Left lung (tissue), 10 donors: ENCODE measurements around the gene A3GALT2. TPM values are rescaled to one million over a fixed set of nuclear protein-coding genes. Genes with fewer than 3 reads are reported as not detected.

ENCODE experiments used
- ATAC-seq: fragments of 200-7000 bp; cut with Tn5 transposase; one replicate; pipeline ENCODE4 v1.9.1; 2020; ENCODE audit warnings: moderate library complexity
- DNase-seq, 4 donors: peaks; one replicate each; pipeline ENCODE4 v3.0.0-alpha.2; 2013 to 2020
- H3K27ac ChIP-seq, 2 donors: fragments of 200-600 bp; sonication (generic) in 1 of 2; one replicate each; pipeline versions ENCODE4 v1.5.0 to v1.8.0; 2020 to 2021
- H3K27me3 ChIP-seq, 2 donors: fragments of 200-600 bp; sonication (generic) in 1 of 2; one replicate each; pipeline versions ENCODE4 v1.5.0 to v1.8.0; 2020 to 2021
- H3K36me3 ChIP-seq, 2 donors: fragments of 200-600 bp; sonication (generic) in 1 of 2; one replicate each; pipeline versions ENCODE4 v1.5.0 to v1.8.0; 2020 to 2021
- H3K4me1 ChIP-seq, 2 donors: fragments of 200-600 bp; one replicate each; pipeline ENCODE4 v1.8.0; 2021
- H3K4me3 ChIP-seq, 2 donors: fragments of 200-600 bp; sonication (generic) in 1 of 2; one replicate each; pipeline versions ENCODE4 v1.5.0 to v1.8.0; 2020 to 2021; ENCODE audit warnings: mild to moderate bottlenecking in 1 of 2
- H3K9me3 ChIP-seq, 2 donors: fragments of 200-600 bp; sonication (generic) in 1 of 2; one replicate each; pipeline versions ENCODE4 v1.5.0 to v1.8.0; 2020 to 2021
- intact Hi-C, 2 donors: fragments of 100-400 bp; cut with DNase I; formaldehyde crosslinking; loops; one replicate each; pipeline versions ENCODE4 v1.11.2 to v1.14.2; 2022
- polyA plus RNA-seq, 6 donors: library from polyadenylated mRNA; unstranded; fragments of 120-200 nt; gene quantifications; one replicate each; pipeline ENCODE4 v1.2.1, GENCODE V29; 2013; ENCODE audit not compliant: insufficient read length in 6 of 6
- total RNA-seq, 2 donors: library from RNA; stranded (reverse); fragmentation: NEBNext Ultra II Directional; extraction: Animal tissue kit (Norgen Biotek cat#: 25700); gene quantifications; one replicate each; pipeline ENCODE4 v1.2.1, GENCODE V29; 2021
- TF ChIP-seq, protein P1 (sequence below), 2 donors: fragments of 200-600 bp; sonication (generic) in 1 of 2; IDR thresholded peaks; one replicate each; pipeline versions ENCODE4 v1.5.0 to v1.8.0; 2021; ENCODE audit warnings: antibody characterized with exemption in 2 of 2
- donor health status: DM: no; HTN: yes; CAD: no.
- donor health status: DM: no; HTN: no; CAD: no.

The A3GALT2 gene
- total and polyA plus RNA-seq, 8 donors, result 0.25 to 0.28 (median 0.25) TPM; not detected in 5

DNA sequence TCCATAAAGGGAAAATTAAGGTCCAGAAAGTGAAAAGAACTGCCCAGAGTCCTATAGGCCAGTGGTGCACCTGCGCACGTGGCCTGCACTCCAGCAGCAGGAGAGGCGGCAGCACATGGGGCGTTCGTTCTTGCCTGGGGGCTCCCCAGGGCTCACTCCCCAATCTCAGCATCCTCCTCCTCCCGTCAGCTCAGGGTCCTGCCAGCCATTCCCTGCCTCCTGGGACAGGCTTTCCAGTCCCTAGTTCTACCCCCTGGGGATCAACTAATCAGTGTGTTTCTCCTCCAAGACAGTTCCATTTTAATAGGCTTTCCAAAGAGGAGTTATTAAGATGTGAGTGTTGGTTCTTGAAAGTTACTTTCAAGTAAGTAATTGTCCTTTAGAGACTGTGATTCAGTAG is 1.2 kb upstream of the A3GALT2 start:
- no peak for DNase-seq
- peaks cover 6 to 57% of the 10 kb centered on the region in 2 donors for H3K36me3 ChIP-seq
- intact Hi-C loops, result no loop called here

DNA sequence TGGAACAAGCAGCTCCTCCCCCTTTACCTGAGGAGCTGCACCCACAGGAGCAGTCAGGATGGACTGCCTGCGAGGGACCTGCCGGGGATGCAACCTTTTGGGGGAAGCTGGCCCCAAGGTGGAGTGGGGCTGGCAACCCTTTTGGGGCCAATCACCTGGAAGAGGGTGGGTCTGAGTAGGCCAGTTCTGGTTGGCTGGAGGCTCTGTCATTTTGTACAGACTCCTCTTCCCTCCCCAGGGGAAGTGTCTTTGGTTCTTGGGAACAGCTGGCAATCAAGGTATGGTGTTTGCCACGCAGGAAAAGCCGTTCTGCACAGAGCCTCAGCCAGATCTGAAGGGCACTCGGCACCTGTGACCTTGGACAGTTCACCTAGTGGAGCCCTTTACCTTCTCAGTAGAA is 280 bp upstream of the A3GALT2 start:
- H3K4me3 ChIP-seq, result no peak overlapping the region
- ATAC-seq (no peak), DNase-seq (no peak)
- H3K4me1 ChIP-seq, result peaks cover 0 to 13% of the 10 kb centered on the region in 2 donors
- TF ChIP-seq, protein P1, sequence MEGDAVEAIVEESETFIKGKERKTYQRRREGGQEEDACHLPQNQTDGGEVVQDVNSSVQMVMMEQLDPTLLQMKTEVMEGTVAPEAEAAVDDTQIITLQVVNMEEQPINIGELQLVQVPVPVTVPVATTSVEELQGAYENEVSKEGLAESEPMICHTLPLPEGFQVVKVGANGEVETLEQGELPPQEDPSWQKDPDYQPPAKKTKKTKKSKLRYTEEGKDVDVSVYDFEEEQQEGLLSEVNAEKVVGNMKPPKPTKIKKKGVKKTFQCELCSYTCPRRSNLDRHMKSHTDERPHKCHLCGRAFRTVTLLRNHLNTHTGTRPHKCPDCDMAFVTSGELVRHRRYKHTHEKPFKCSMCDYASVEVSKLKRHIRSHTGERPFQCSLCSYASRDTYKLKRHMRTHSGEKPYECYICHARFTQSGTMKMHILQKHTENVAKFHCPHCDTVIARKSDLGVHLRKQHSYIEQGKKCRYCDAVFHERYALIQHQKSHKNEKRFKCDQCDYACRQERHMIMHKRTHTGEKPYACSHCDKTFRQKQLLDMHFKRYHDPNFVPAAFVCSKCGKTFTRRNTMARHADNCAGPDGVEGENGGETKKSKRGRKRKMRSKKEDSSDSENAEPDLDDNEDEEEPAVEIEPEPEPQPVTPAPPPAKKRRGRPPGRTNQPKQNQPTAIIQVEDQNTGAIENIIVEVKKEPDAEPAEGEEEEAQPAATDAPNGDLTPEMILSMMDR (IDR thresholded peaks at IDR 0.05), result no peak
- intact Hi-C loops, result no loop called here
- H3K36me3 ChIP-seq, result peaks cover 6 to 48% of the 10 kb centered on the region in 2 donors
- H3K27ac ChIP-seq, result no peak overlapping the region
- no peaks in the 10 kb centered on the region for H3K9me3 ChIP-seq
- no peaks in the 10 kb centered on the region for H3K27me3 ChIP-seq

More for the DNA sequence above, 1.2 kb upstream of the A3GALT2 start:
- ATAC-seq, result no peak
- Histone ChIP-seq H3K27ac (no peak overlapping the region), H3K9me3 (no peaks in the 10 kb centered on the region), H3K27me3 (no peaks in the 10 kb centered on the region), H3K4me1 (peaks cover under 1 to 23% of the 10 kb centered on the region in 2 donors), H3K4me3 (no peak overlapping the region)
- TF ChIP-seq, protein P1 (IDR thresholded peaks at IDR 0.05), result no peak

DNA sequence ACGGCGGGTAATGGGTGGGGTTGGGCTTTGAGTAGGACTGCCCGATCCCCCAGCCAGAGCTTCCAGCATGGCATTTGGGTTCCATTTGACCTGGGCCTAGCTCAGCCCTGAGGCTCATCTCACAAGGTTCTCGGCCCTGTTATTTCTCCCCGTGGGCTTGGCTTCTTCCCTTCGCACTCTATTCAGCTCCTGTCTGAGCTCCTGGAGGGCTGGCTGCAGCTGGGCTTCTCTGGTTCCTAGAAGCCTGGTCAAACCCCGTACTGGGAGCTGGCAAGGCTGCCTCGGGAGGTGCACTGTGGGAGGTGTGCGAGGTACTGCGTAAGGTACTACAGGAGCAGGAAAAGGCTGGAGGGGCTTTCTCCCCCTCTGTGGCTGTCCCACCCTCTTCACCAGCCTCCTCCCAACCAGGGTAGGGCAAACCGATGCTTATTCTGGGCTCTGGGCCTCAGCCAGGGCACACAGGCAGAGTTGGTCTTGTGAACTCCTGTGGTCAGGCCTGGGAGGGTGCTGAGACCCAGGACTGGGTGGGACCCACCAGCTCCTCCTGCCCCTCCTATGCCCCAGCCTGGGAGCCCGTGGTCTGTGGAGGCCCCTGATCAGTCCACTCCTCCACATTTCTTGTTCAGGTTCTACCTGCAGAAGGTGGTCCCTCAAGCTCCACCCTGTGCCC is 814 bp downstream of the A3GALT2 start:
- intact Hi-C loops, result no loop called here
- ATAC-seq, result no peak

DNA sequence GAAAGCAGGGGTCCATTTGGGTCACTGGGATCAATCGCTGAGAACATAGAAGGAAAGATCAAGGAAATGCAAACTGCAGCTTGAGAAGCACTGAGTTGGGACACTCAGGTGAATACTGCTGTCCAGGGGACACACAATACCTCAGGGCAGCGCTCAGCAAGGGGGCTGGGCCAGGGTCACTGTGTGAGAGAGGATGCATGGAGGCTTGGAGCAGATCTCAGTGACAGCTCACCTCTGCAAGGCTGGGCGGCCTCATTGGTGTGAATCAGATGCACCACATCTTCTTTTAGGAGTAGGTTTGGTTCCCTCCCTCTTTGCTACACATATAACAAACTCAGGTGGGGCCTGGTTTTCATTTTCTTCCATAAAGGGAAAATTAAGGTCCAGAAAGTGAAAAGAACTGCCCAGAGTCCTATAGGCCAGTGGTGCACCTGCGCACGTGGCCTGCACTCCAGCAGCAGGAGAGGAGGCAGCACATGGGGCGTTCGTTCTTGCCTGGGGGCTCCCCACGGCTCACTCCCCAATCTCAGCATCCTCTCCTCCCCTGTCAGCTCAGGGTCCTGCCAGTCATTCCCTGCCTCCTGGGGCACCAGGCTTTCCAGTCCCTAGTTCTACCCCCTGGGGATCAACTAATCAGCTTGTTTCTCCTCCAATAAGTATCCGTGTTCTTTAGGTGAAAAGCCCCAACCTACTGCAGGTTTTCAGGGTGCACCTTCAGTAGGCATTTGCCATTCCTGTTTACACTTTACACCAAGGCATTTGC is 1.5 kb downstream of the A3GALT2 start:
- TF ChIP-seq, protein P1 (IDR thresholded peaks at IDR 0.05), result no peak
- Histone ChIP-seq H3K9me3 (no peaks in the 10 kb centered on the region), H3K27ac (no peak overlapping the region), H3K4me3 (no peak overlapping the region), H3K36me3 (peaks cover 2 to 30% of the 10 kb centered on the region in 2 donors), H3K27me3 (no peaks in the 10 kb centered on the region), H3K4me1 (no peaks in the 10 kb centered on the region)
- intact Hi-C loops, result no loop called here
- ATAC-seq (no peak), DNase-seq (no peak)

More for the DNA sequence above, 814 bp downstream of the A3GALT2 start:
- TF ChIP-seq, protein P1 (IDR thresholded peaks at IDR 0.05), result no peak
- Histone ChIP-seq H3K27ac (no peak overlapping the region), H3K36me3 (peaks cover 6 to 37% of the 10 kb centered on the region in 2 donors), H3K4me3 (no peak overlapping the region), H3K27me3 (no peaks in the 10 kb centered on the region), H3K9me3 (no peaks in the 10 kb centered on the region), H3K4me1 (peaks cover 0 to 2% of the 10 kb centered on the region in 2 donors)
- no peak for DNase-seq

DNA sequence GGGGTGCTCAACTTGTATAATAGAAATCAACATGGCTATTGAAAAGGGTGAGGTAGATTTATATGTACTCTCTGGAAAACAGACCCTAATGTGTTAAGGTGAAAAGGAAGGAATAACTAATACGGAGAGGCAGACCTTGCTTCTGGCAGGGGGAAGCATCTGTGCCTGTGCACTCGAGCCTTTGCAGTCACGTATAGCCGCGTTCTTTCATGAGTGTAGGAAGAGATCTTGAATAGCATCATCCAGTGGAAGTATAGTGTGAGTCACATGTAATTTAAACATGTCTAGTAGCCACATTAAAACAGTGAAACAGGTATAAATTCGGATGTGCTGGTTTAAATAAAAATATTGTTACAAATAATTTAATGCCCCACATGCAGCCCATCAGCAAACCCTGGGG is 3.0 kb downstream of the A3GALT2 start:
- intact Hi-C loops, result no loop called here
- H3K27me3 ChIP-seq, result no peaks in the 10 kb centered on the region
- no peak overlapping the region for H3K27ac ChIP-seq
- ATAC-seq (no peak), DNase-seq (no peak)
- peaks cover 0 to 16% of the 10 kb centered on the region in 2 donors for H3K36me3 ChIP-seq
- TF ChIP-seq, protein P1 (IDR thresholded peaks at IDR 0.05), result no peak
- H3K9me3 ChIP-seq, result no peaks in the 10 kb centered on the region
- H3K4me1 ChIP-seq, result no peaks in the 10 kb centered on the region
- H3K4me3 ChIP-seq, result no peak overlapping the region
